CD4-positive, alpha-beta T cell treated with Interleukin-12 subunit alpha and Interleukin-12 subunit beta, for 1 hour (primary cell): ENCODE results near the gene MTA1.

ENCODE experiments used
- DNase-seq: peaks from one replicate; pipeline ENCODE4 v3.0.0-alpha.2; 2020

Gene MTA1

GRCh38 chr14:105467249-105467941, 47.8 kb downstream of the MTA1 start:
- DNase-seq = no peak

DNA sequence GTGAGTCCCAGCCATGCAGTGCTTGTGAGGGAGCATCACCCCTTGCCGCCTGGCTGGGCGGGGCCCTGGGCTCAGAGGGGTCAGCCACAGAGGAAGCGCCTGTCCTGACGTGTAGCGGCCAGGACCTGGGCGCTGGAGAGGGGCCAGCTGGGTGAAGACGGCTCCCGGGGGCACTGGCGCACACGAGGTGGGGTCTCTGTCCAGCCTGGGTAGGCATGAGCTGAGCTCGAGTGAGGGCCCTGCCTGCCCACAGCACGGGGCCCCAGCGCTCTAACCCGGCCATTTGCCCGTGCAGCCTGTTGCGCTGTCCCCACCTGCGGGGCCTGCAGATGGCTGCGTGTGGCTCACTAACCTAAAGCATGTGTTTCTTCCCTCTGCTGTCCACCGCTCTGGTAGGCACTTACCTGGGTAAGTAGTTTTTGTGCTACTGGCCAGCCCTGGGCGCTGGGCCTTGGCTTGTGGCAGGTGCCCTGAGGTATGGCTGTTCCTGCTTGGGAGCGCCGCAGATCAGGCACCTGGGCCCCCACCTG, 48.4 kb downstream of the MTA1 start:
- DNase-seq = no peak

GRCh38 chr14:105468621-105469241, 49.1 kb downstream of the MTA1 start:
- DNase-seq = no peak

GRCh38 chr14:105469456-105470349, 50.1 kb downstream of the MTA1 start:
- no peak for DNase-seq

GRCh38 chr14:105470350-105471296, 51.0 kb downstream of the MTA1 start:
- no peak for DNase-seq

DNA sequence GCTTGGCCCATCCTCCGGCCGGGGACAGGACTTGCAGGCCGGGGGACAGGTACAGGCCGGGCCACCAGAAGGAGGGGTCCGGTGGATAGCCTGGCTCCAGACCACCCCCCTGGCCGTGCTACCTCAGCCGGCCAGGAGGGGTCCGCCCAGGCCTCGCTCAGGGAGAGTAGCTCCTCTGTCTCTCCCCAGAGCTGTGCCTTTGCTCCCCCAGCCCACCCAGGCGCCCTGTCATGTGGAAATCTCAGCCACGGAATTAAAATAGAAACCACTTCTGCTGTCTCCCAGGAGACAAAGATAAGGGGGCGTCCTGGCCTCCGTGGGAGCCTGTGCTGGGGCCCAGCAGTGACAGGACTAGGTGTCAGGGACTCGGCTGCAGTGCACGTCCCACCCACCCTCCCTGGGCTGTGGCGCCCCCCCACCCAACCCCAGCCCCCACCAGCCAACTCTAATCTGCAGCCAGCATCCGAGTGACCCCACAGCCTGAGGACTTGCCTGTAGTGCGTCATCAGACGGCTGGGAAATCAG, 51.7 kb downstream of the MTA1 start:
- DNase-seq = no peak

DNA sequence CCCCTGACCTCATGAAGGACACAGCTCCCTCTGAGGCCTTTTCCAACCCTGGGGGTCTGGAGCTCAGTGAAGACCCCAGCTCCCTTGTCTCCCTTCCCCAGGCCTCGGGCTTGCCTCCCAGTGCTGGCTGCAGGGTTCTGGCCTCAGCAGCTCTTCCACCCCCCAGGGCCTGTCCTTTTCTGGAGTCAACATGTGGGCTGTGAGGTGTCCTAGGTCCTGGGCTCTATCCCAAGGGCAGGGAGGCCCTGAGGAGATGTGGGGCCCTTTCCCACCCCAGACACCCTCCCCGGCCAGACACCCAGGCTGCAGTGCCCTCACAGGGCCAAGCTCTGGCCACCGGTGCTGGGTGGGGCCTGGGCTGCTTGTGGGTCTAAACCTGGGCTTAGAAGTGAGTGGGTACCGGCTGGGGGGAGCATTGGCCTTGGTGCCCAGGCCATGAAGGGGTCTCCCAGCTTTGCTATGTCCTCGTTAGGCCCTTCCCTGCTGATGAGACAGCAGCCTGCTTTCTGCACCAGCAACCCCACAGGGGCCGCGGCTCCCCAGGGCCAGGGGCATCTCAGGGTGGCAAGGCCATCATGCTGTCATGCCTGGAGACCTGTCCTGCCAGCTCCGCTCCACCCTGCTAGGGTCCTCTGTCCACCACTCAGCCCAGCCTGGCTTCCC, 52.3 kb downstream of the MTA1 start:
- DNase-seq = no peak

- no peak for DNase-seq
Measured at GRCh38 chr14:105472486-105472991, 52.9 kb downstream of the MTA1 start.

GRCh38 chr14:105473033-105473676, 53.5 kb downstream of the MTA1 start:
- DNase-seq = no peak

DNA sequence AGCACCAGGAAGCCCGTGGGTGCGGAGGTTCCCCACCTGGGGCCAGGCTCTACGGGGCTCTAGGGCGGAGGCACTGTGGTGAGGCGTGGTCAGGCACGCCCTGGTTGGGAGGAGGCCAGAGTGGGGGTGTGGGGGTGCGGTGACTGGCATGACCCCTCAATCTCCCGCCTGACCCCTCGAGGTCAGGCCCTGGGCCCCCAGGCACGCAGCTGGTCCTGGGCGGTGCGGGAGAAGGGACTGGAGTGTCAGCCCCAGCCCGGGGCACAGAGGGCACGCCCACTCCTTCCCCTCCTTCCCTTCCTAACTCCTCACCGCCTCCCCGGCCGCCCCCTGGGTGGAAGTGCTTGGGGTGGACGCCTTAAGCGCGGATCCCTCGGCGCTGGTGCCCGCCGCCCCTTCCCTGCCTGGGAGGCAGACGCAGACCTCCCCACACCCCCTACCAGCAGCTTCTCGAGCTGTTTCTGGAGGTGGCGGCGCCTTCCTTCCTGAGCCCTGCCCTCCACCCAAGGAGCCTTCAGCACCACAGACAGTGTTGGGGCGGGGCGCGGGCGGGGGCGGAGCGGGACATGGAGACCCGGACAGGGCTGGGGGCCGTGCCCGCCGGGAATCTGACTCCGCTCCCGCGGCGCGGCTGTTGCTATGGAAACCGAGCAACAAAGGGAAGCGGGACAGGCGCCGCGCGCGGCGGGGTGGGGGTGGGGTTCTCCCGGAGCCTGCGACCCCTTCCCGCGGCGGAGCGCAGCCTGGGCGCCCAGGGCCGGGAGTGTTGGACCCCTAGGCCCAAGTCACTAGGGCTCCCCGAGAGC, 54.3 kb downstream of the MTA1 start:
- DNase-seq = peak; percentile 84

GRCh38 chr14:105474483-105475268, 55.0 kb downstream of the MTA1 start, which contains the start of gene CRIP2:
Gene CRIP2, plus strand, starts transcription at chr14:105474821. Its CDS starts 42 bp downstream, at chr14:105474863.
- DNase-seq = peak; percentile 74

DNA sequence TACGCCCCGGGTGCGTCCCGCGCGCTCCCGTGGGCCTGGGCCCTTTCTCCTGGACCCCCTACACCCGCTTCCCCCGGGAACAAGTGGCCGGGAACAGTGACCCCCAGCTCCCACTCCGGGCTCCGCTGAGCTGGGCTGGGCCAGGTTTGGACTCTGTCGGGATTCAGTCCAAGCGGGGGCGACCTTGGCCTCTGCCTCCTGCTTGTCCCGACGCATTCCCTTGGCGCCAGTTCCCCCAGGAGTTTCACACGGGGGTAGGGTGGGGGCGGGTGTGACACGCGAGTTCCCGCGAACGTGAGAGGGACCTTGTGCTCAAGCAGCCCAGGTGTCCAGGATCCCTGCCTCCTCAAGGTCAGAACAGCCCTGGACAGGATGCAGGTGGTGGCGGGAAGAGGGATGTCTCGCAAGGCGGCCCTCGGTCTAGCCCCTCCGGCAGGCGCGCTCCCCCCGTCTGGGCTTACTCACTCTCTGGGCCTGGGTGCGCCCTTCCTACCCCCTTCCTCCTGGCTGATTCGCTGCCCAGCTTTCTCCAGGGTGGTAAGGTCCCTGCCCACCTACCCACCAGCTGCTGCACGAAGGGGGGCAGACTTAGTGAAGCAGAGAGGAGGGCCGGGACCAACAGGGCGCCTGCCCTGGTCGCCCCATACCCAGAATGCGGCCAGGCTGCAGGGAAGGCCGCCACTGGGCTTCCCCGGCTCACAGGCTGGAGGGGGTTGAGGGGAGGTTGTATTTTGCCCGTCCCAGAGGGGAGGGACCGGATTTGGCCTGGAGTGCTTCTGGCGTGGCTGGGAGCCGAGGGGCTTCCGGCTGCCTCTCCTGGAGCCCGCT, 55.9 kb downstream of the MTA1 start:
- DNase-seq = no peak

GRCh38 chr14:105476097-105476830, 56.6 kb downstream of the MTA1 start:
- DNase-seq = no peak

DNA sequence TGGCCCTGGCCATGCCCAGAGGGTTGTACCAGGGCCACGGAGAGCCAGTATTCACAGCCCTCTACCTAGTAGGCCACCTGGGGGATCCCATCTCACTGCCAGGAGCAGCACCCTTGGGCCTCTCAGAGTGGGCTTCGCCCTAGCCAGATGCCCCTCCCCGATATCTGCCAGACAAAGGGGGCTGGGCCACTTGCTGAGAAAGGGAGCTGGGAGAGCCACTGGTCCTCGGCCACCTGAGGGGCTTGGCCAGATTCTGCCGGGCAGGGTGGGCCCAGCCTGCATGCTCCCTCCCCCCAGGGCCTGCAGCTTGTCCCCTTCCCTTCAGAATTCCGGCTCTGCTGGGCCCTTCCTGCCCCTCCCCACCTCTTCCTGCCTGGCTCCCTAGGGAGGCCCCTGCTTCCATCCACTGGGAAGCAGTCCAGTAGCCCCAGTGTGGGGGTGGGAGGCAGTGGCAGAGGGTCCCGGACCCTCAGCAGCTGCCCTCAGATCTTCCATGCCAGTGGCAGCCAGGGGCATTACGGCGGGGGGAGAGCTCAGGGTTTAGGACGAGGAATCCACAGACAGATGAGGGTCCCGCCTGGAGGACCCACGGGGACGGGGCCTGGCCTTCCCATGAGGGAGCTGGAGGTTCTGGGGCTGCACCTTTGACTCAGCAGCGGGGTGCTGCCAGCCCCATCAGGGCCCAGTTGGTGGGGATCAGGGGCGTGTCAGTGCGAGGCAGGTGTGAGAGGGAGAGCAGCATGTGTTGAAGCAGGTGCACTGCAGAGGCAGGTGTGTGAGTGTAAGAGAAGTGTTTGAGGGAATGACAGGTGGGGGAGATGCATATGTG, 57.4 kb downstream of the MTA1 start:
- DNase-seq = no peak

- peak; percentile 87 for DNase-seq
Measured at GRCh38 chr14:105477660-105478397, 58.2 kb downstream of the MTA1 start.
